SK-N-MC (cell line): ENCODE data around the gene EGLN1.
"Not testable (repeated sequence)": the region's sequence is repeated elsewhere in the genome, so short reads cannot be mapped to it uniquely, and the experiment has no call there.

Source experiments
- EZH2 ChIP-seq: fragments of 200-600 bp; sonication (generic); IDR thresholded peaks from one replicate; pipeline ENCODE4 v1.6.1; 2017; ENCODE audit warnings: antibody characterized with exemption
- FOXP2 ChIP-seq: optimal IDR thresholded peaks from 2 replicates; pipeline ENCODE3; 2011; ENCODE audit warnings: mild to moderate bottlenecking, moderate library complexity; ENCODE audit not compliant: insufficient read depth; ENCODE audit errors: extremely low read length, control extremely low read depth
- POLR2AphosphoS5 ChIP-seq: IDR thresholded peaks from 2 replicates; pipeline ENCODE4 v1.6.1; 2012; ENCODE audit warnings: mild to moderate bottlenecking, low read depth, low read length, borderline replicate concordance

GRCh38 chr1:231471500-231471899 lies 49.4 kb upstream of the EGLN1 start:
- TF ChIP-seq POLR2AphosphoS5, EZH2, FOXP2: not testable (repeated sequence)
